Mammary epithelial cell (primary cell): ENCODE measurements around the gene HSPA12A.

Source experiments
- CTCF ChIP-seq, 2 donors: IDR thresholded peaks in 1 of 2; conservative IDR thresholded peaks in 1 of 2; 2 replicates each; pipeline ENCODE4 v1.5.1; 2011 to 2012; ENCODE audit warnings: inconsistent platforms in 2 of 2, low read length in 2 of 2, mild to moderate bottlenecking in 2 of 2, control low read depth in 1 of 2, low read depth in 1 of 2; ENCODE audit not compliant: insufficient read depth in 1 of 2; ENCODE audit errors: extremely low read depth in 1 of 2
- EZH2 ChIP-seq: IDR thresholded peaks from 2 replicates; pipeline ENCODE4 v1.6.1; 2012; ENCODE audit warnings: low read length, inconsistent platforms, borderline replicate concordance

GRCh38 chr10:116626815-116627214 lies 115.6 kb downstream of the HSPA12A start:
- no peak for TF ChIP-seq CTCF (conservative IDR thresholded peaks at IDR 0.05 in 1 of 2, IDR thresholded peaks at IDR 0.05 in 1 of 2; ENCODE audit: extremely low read depth in 1 of 2, insufficient read depth in 1 of 2, low read depth in 1 of 2, low read length in 2 of 2)
- TF ChIP-seq EZH2, result no peak
